Measurements from ENCODE around the gene DNASE2. TPM values are rescaled to one million over a fixed set of nuclear protein-coding genes. Genes with fewer than 3 reads are reported as not detected.

Gene DNASE2
- total RNA-seq, 1 experiment from 2014 or later = 75.9 TPM

- in situ Hi-C loops (cut with HindIII; ENCODE audit: low pct_unique_long_range_greater_than_20kb, low sequenced_read_pairs) = no loop called here
- no peak for DNase-seq (ENCODE audit: low read depth, low spot score)
These were observed 40.2 kb downstream of the DNASE2 start for GRCh38 chr19:12841094-12841493.

- in situ Hi-C loops (cut with HindIII; ENCODE audit: low pct_unique_long_range_greater_than_20kb, low sequenced_read_pairs) = no loop called here
- DNase-seq (ENCODE audit: low read depth, low spot score) = peak; percentile 88
These were observed 40.9 kb downstream of the DNASE2 start for GRCh38 chr19:12840091-12841079.

GRCh38 chr19:12838886-12839756 is 42.1 kb downstream of the DNASE2 start:
- in situ Hi-C loops (cut with HindIII; ENCODE audit: low pct_unique_long_range_greater_than_20kb, low sequenced_read_pairs) = no loop called here
- DNase-seq (ENCODE audit: low read depth, low spot score) = no peak

DNA sequence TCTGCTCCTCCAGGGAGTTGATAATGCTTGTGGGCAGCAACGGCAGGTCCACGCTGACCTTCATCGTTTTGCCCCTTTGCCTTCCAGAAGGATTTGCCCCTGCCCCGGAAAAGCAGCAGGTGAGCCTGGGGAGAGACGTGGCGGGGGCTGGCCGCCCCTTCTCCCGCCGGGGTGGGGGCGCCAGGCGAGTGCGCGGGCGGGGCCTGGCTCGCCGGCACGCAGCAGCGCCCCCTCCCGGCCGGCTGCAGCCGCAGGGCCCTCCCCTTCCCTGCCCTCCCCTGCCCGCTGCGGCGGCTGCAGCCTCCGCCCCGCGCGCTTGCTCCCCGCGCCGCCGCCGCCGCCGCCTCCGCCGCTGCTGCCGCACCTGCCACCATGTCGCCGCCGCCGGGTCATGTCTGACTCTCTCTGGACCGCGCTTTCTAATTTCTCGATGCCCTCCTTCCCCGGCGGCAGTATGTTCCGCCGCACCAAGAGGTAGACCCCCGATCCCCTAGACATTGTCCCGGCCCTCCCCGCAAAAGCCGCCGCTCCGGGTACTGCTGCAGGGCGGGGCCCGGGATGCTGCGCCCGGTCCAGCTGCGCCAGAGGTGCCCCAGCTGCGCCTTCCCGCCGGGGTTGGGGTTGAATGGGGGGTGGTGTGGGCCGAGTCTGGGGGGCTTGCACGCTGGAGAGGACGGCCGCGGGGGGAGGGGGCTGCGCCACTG is 42.9 kb downstream of the DNASE2 start, which contains the start of gene MAST1:
TSS of gene MAST1 (plus strand) at position 334 of the 704 bp plus-strand sequence. CDS start at position 392, 58 bp downstream.
- in situ Hi-C loops (cut with HindIII; ENCODE audit: low pct_unique_long_range_greater_than_20kb, low sequenced_read_pairs) = no loop called here
- DNase-seq (ENCODE audit: low read depth, low spot score) = peak; percentile 44

GRCh38 chr19:12837225-12837624 is 44.0 kb downstream of the DNASE2 start:
- in situ Hi-C loops (cut with HindIII; ENCODE audit: low pct_unique_long_range_greater_than_20kb, low sequenced_read_pairs) = no loop called here
- no peak for DNase-seq (ENCODE audit: low read depth, low spot score)

- in situ Hi-C loops (cut with HindIII; ENCODE audit: low pct_unique_long_range_greater_than_20kb, low sequenced_read_pairs) = no loop called here
- no peak for DNase-seq (ENCODE audit: low read depth, low spot score)
These were observed 44.8 kb downstream of the DNASE2 start for GRCh38 chr19:12836529-12836863.

DNA sequence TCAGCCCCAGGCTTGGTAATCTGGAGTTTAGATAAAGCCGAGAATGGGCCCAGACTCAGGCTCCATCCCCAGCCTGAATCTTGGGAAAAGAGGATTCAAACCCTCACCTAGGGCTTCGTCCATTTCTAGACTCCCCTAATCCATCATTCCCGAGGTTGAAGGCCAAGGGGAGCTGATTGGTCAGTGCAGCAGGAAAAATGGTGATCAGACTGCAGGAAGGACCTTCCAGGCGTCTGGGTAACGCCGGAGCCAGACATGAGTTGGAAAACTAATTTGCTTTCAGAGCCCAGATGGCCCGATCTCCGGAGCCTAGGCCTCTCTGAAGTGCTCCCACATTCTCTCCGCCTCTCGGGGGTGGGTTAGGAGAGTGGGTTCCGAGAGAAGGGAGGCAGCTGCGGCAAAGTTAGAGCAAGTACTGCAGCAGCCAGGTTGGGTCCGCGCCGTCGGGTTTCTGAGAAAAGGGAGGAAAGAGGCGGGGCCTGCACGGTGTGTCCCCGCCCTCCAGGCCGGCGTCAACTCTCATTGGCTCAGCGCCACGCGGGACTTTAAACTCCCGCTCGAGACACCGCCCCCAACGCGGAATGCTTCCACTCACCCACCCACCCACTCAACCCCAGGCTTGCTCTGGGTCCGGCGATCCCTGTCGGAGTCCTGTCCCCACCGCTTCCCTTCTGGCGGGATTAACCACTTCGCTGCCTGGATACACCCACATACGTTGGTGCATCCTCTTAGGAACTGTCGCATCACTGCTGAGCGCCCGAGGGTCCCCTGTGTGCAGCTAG is 46.1 kb downstream of the DNASE2 start:
- in situ Hi-C loops (cut with HindIII; ENCODE audit: low pct_unique_long_range_greater_than_20kb, low sequenced_read_pairs) = no loop called here
- DNase-seq (ENCODE audit: low read depth, low spot score) = peak; percentile 26

DNA sequence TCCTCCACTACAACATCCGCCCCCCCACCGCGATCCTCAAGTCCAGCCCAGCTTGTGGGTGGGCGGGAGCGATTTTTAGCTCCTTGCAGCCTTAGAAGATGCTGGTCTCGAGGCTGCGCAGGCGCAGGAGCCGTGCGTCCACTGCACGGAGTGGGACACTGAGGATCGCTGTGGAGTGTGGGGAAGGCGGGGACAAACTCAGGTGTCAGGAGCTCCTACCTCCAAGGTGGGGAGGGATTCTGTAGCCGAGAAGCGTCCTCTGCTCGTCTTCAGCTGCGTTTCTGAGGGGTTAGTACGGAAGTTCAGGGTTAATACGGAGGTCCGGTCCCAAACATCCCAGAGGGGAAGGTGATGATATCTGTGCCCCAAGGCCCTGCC is 46.7 kb downstream of the DNASE2 start, which contains the start of gene RTBDN:
TSS of gene RTBDN (minus strand) at position 14 of the 378 bp plus-strand sequence. CDS start 4,600 bp downstream, outside the sequence.
- in situ Hi-C loops (cut with HindIII; ENCODE audit: low pct_unique_long_range_greater_than_20kb, low sequenced_read_pairs) = no loop called here
- DNase-seq (ENCODE audit: low read depth, low spot score) = peak; percentile 28

DNA sequence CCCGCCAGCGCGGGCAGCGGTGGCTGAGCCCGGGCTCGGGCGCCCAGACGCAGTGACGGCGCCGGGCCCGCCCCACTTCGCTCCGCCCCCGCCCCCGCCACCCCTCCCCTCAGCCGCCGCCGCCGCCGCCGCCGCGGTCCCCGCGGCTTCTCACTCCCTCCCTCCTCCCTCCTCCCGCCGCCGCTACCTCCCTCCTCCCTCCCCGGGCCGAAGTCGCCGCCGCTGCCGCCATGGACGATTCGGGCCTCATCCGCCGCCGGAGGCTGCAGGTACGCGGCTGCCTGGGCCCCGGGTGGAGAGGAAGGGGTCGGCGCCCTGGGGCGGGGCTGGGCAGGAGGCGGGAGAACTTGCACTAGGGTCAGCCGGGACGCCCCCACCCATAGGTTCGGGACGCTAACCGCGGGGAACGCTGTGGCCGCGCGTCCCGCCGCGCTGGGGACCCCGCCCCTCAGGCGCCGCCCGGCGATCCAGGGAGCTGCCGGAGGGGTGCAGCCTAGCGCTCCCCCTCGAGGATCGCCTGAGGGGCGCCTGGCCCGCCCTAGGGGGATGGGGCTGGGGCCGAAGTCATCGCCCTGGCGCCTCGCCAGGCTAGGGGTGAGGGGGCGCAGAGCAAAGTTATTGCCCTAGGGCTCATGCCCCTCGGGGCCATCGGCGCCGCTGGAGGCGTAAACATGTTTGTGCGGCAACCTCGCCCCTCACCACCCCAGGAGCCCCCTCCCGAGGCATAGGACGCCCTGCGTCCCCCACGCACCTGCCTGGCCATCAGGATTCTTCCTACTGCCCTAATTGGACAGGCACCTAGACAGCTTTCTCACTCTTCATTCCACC is 47.3 kb downstream of the DNASE2 start:
- in situ Hi-C loops (cut with HindIII; ENCODE audit: low pct_unique_long_range_greater_than_20kb, low sequenced_read_pairs) = no loop called here
- peak; percentile 52 for DNase-seq (ENCODE audit: low read depth, low spot score)

GRCh38 chr19:12833418-12833737 is 47.9 kb downstream of the DNASE2 start:
- in situ Hi-C loops (cut with HindIII; ENCODE audit: low pct_unique_long_range_greater_than_20kb, low sequenced_read_pairs) = no loop called here
- no peak for DNase-seq (ENCODE audit: low read depth, low spot score)

GRCh38 chr19:12828494-12828893 is 52.8 kb downstream of the DNASE2 start:
- DNase-seq (ENCODE audit: low read depth, low spot score) = peak; percentile 62
- in situ Hi-C loops (cut with HindIII; ENCODE audit: low pct_unique_long_range_greater_than_20kb, low sequenced_read_pairs) = no loop called here

DNA sequence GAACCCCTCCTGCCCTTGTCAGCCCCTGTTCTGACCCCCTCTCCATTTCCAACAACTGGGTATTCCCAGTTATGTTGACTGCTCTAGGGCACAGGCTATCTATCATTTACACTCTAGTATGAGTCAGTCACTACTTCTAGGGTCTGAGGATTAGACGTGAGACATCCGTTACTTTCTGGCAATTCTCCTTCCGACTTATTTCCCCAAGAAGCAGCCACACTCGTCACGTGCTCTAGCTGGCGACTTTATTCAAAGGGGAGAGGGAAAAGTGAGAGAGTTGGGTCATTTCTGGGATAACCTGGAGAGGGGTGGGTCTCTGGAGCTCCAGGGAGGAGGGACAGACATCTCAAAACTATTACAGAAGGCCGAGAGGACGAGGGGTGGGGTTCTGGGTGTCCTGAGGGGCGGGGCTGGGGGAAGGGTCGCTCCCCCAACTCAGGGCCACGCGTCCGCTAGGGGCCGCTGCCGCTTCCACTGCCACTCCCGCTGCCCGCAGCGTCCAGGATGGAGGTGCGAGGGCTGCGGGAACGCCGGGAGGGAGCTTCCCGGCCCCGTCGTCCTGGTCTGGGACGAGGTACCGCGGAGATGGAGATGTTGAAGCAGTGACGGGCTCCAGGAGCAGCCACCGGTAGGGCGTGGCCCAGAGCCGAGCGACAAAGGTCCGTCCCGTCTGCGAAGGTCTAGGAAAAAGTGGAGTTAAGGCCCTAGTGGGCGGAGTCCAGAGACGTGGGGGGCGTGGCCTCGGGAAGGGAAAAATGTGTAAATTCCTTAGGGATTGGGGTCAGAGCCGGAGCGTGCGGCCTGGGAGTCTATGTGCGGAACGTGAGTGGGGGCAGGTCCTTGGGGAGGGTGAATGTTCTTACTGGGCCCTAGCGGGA is 55.8 kb downstream of the DNASE2 start:
- in situ Hi-C loops (cut with HindIII; ENCODE audit: low pct_unique_long_range_greater_than_20kb, low sequenced_read_pairs) = no loop called here
- DNase-seq (ENCODE audit: low read depth, low spot score) = peak; percentile 65
